Superior temporal gyrus (tissue), 1 donor: ENCODE data around the gene ZNF692.

Experiments
- DNase-seq: peaks from one replicate; pipeline ENCODE4 v3.0.0-alpha.2; 2016; ENCODE audit errors: extremely low spot score

Gene ZNF692

DNA sequence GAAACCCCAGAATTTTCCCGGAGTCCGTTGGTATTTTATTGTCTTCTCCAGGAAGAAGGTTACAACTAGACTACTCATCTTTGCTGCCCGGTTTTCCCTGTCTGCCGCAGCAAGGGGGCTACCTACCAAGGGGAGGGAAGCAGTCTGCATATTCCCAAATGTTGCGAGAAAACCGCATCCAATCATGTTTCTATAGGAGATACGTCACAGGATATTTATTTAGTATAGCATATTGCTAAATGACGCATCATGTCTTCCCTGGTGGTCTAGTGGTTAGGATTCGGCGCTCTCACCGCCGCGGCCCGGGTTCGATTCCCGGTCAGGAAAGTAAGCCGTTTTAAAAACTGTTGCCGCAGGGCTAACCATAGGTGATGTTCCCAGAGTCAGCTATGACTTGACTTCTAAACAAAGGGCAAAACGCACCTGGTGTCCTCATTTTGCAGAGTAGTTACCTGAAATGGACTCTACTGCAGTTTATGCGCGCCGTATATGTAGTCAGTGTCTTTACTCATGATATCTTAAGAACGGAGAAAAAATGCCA is 15.2 kb upstream of the ZNF692 start:
- peak; percentile 97 for DNase-seq

- DNase-seq, result peak; percentile 98
Measured at GRCh38 chr1:248873409-248873992, 14.6 kb upstream of the ZNF692 start.

- peak; percentile 73 for DNase-seq
Measured at GRCh38 chr1:248872752-248873408, 14.0 kb upstream of the ZNF692 start.

- no peak for DNase-seq
Measured at GRCh38 chr1:248871837-248872401, 13.0 kb upstream of the ZNF692 start.

DNA sequence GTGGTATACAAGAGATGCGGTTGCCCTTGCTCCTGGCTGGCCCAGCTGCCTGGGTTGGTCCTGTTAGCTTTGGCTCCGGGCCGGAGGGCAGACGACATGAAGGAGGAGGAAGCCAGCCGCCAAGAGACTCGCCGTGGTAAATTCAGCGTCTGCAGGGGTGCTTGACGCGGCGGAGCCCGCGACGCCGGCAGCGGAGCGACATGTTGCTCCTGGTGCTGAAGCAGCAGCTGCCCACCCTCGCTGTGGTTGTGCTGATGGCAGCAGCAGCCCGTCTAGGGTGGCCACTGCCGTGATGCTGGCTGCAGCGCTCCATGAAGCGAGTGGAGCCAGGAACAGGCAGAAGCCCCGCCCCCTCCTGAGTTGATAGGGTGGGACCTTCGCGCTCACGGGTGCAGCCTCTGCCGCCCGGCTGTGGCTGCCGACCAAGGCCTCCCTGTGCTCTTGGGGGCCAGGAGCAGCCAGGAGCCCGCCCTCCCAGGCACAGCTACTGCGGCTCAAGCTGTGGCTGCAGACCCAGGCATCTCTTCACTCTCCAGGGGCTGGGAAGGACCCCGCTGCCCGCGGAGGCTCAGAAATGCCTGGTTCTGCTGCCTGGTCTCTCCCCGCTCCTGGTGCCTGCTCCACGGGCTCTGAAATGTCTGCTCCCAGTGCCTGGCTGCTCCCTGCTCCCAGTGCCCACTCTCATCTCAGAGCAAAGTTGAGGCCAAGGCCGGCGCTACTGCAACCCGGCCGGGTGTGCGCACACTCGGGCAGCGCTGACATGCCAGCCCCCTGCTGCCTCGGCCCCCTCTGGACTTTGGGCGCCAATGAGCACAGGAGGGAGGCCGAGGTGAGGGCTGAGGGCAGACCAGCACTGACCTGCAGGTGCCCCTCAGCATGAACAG is 4.4 kb upstream of the ZNF692 start:
- DNase-seq, result peak; percentile 70

DNA sequence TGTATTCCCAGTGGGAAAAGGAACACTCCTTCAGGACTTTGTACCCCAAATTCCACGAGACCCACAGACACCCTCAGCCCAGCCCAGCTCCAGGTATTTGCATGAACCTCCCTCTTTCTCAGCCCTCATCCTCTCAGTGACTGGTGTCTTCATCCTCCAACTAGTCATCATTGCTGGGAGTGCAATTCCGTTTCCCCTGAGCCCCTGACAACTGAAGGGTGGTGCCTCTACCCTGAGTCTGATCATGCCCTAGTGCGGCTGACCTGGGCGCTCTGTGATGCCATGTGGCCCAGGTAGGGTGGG is 3.8 kb upstream of the ZNF692 start:
- no peak for DNase-seq

GRCh38 chr1:248861616-248862015 is 2.7 kb upstream of the ZNF692 start:
- DNase-seq, result no peak

GRCh38 chr1:248860007-248860406 is 1.1 kb upstream of the ZNF692 start:
- no peak for DNase-seq

GRCh38 chr1:248858096-248858890 is 592 bp downstream of the ZNF692 start:
- peak; percentile 60 for DNase-seq

DNA sequence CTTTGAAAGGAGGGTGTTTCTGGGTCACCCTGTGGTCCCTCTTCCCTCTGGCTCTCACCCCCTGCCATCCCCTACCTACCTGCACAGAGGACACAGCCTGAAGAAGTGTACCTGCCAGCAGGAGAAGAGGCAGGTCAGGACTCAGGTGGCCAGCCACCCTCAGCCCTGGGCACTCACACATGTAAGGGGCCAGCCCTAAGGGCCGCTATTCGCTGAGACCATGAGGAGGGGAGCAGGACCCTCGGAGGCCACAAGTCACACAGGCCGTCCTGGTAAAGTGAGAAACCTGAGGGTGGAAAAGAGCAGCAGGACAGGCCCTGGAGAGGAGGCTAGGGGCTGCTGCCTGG is 1.2 kb downstream of the ZNF692 start:
- DNase-seq, result no peak

GRCh38 chr1:248857201-248857600 is 1.7 kb downstream of the ZNF692 start:
- DNase-seq, result no peak

- no peak for DNase-seq
Measured at GRCh38 chr1:248856176-248856575, 2.7 kb downstream of the ZNF692 start.

- DNase-seq, result no peak
Measured at GRCh38 chr1:248855580-248855979, 3.3 kb downstream of the ZNF692 start.

DNA sequence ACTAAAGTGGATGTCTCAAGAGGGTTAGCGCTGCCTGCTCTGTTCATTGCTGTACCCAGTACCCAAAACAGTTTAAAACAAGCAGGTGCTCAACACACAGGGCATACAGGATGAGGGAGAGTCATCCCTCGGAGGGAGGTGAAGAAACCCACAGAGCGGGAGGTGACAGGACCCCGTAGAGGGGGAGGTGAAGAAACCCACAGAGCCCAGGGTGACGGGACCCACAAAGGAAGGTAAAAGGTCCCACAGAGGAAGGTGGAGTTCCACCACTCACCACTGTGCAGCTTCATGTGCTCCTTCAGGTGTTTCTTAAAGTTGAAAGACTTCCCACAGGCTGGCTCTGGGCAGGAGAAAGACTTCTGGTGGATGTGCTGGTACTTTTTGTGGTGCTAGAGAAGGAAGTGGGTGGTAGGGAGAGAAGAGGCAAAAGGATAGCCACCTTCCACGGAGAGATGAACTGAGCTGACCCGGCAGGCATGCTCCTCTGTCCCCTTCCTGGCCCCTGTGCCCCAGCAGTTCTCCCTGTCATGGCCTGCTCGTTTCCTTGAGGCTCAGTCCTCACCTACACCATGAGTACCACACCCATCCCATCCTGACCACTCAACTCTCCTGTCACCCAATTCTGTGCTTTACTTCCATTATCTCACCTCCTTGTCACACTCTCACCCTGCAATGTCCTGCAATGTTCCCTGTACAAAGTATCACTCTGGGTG is 5.1 kb downstream of the ZNF692 start:
- no peak for DNase-seq

- peak; percentile 56 for DNase-seq
Measured at GRCh38 chr1:248852481-248853405, 6.1 kb downstream of the ZNF692 start.

DNA sequence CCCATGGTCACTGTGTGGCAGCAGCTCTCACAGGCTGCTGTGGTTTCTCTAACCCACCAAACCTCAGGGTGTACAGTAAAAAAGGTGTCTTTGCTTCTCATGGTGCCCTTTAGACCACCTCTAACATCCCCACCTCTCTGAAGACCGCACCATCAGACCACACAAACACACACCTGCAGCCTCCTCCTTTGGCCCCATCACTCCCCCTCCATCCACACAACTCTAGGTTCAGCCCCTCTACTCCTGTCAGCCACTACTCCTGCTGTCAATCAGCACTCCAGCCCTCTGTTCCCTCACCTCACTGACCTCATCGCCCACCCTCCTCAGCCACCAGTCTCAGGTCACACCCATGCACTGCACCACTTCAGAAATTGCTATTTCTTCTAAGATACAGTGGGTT is 7.5 kb downstream of the ZNF692 start:
- DNase-seq, result no peak

- DNase-seq, result no peak
Measured at GRCh38 chr1:248850536-248851251, 8.2 kb downstream of the ZNF692 start.

- no peak for DNase-seq
Measured at GRCh38 chr1:248850124-248850523, 8.8 kb downstream of the ZNF692 start.

GRCh38 chr1:248849637-248850036 is 9.2 kb downstream of the ZNF692 start:
- DNase-seq, result no peak
